ENCODE data around the gene RAB1B. TPM values are rescaled to one million over a fixed set of nuclear protein-coding genes. Genes with fewer than 3 reads are reported as not detected.

Gene RAB1B
- total and polyA plus RNA-seq, 3 donors from 2014 or later: 63.2 to 180 (median 107) TPM

DNA sequence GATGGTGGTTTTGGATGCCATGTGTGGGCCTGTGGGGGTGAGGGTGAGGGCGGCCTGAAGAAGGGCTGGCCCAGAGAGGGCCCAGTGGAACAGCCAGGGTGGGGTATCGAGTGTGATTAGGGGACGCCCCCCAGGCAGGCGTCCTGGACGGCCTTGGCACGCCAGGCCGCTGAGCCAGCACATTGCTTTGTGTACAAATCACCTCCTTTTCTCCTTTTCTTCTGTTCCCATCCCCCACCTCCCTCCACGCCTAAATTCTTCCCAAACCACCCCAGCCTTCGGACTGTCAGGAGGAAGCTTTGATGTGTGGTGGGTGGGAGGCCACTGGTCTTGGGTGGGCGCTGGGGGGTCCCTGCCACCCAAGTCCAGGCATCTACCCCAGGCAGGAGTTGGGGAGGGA, 56.2 kb downstream of the RAB1B start:
- intact Hi-C loops (cut with DNase I; ENCODE audit: low total_unique reads): no loop called here
- Histone ChIP-seq H3K36me3 (ENCODE audit: low read depth, missing control alignments) (no peaks in the 10 kb centered on the region), H3K27ac (no peak overlapping the region), H3K27me3 (no peaks in the 10 kb centered on the region), H3K4me1 (peaks cover 25% of the 10 kb centered on the region), H3K9me3 (no peaks in the 10 kb centered on the region), H3K4me3 (no peak overlapping the region)
- TF ChIP-seq, protein P1, sequence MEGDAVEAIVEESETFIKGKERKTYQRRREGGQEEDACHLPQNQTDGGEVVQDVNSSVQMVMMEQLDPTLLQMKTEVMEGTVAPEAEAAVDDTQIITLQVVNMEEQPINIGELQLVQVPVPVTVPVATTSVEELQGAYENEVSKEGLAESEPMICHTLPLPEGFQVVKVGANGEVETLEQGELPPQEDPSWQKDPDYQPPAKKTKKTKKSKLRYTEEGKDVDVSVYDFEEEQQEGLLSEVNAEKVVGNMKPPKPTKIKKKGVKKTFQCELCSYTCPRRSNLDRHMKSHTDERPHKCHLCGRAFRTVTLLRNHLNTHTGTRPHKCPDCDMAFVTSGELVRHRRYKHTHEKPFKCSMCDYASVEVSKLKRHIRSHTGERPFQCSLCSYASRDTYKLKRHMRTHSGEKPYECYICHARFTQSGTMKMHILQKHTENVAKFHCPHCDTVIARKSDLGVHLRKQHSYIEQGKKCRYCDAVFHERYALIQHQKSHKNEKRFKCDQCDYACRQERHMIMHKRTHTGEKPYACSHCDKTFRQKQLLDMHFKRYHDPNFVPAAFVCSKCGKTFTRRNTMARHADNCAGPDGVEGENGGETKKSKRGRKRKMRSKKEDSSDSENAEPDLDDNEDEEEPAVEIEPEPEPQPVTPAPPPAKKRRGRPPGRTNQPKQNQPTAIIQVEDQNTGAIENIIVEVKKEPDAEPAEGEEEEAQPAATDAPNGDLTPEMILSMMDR (IDR thresholded peaks at IDR 0.05): no peak
- TF ChIP-seq POLR2A (IDR thresholded peaks at IDR 0.05): no peak
- WGBS, 2 donors: 58 to 60% methylated on average over 10 of the region's 10 CpGs
- no peak for DNase-seq

DNA sequence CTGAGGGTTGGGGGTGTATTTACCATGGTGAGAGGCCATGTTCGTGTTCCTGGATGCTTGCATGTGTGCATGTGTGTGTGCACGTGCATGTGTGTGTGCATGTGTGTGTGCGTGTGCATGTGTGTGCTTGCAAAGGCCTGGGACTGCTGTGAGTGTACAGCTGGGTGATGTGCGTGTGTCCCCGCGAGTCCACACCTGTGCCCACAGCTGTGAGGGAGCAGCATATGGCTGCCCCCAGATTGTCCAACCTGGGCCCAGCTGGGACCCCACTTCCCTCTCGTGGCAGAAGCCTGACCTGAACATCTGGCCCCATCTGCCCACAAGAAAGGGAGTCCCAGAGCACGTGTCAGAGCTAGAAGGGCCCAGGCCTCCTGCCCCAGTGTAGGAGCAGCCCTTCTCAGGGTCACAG, 56.8 kb downstream of the RAB1B start:
- peaks cover 25% of the 10 kb centered on the region for H3K4me1 ChIP-seq
- H3K4me3 ChIP-seq: no peak overlapping the region
- intact Hi-C loops (cut with DNase I; ENCODE audit: low total_unique reads): no loop called here
- H3K27me3 ChIP-seq: no peaks in the 10 kb centered on the region
- 83 to 89% methylated on average over 1 to 8 of the region's 8 CpGs for WGBS, 2 donors
- no peak overlapping the region for H3K27ac ChIP-seq
- no peaks in the 10 kb centered on the region for H3K36me3 ChIP-seq (ENCODE audit: low read depth, missing control alignments)
- DNase-seq: no peak
- no peak for TF ChIP-seq POLR2A (IDR thresholded peaks at IDR 0.05)
- TF ChIP-seq, protein P1 (IDR thresholded peaks at IDR 0.05): no peak
- H3K9me3 ChIP-seq: no peaks in the 10 kb centered on the region

DNA sequence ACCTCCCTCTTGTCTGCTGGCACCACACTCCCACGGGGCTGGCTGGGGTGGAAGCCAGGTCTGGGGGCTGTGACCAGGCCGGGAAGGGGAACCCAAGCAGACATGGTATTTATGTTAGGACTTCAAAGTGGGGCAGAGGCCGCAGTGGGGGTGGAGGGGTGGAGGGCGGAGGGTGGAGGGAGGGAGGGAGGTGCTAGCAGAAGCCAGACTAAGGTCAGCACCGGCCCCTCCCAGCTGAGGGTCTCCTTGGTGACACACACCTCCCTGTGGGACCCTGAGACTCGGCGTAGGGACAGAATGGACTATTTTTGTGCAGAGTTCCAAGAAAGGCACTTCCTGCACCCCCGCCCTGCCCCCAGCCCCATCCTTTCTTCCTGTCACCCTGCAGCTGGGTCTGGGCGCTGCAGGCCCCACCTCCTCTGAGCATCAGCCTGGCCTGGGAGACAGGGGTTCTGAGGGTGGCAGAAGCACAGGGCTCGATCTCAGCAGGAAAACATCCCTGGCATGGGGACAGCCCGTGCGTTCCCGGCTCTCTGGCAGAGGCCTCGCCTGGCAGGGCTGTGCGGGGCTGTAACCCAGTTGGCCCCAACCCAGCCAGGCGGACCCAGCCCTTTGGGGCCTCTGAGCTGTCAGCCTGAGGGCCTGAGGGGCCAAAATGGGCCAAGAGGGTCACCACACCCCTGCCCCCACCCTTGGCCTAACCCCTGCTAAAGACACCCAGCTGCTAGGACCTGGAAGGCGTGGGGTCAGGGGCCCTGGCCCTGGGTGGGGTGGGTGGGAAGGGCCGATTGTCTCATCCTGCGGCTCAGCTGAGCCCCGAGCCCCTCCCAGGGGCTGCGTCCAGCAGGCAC, 58.0 kb downstream of the RAB1B start:
- 44 to 50% methylated on average over 11 to 13 of the region's 21 CpGs for WGBS, 2 donors
- DNase-seq: no peak
- TF ChIP-seq, protein P1 (IDR thresholded peaks at IDR 0.05): no peak
- no peak for TF ChIP-seq POLR2A (IDR thresholded peaks at IDR 0.05)
- Histone ChIP-seq H3K4me3 (no peak overlapping the region), H3K4me1 (peaks cover 25% of the 10 kb centered on the region), H3K36me3 (ENCODE audit: low read depth, missing control alignments) (no peaks in the 10 kb centered on the region), H3K27ac (peak overlapping the region in 1 of 2 donors; percentile 53), H3K27me3 (no peaks in the 10 kb centered on the region), H3K9me3 (no peaks in the 10 kb centered on the region)
- intact Hi-C loops (cut with DNase I; ENCODE audit: low total_unique reads): no loop called here

Other genes starting within 250 kb of the RAB1B start
- gene CATSPER1, start 242.2 kb upstream of the RAB1B start, total RNA-seq: 10 to 100 TPM in 1 of 2 donors, 1 to 10 TPM in 1; 8.9 to 12.5 TPM
- gene CATSPER1, start 242.2 kb upstream of the RAB1B start, polyA plus RNA-seq (ENCODE audit: insufficient read depth, low read depth, low replicate concordance): 33.7 TPM
- gene GAL3ST3, start 219.5 kb upstream of the RAB1B start, total RNA-seq: 1 to 10 TPM; 2.0 to 4.0 TPM
- gene GAL3ST3, start 219.5 kb upstream of the RAB1B start, polyA plus RNA-seq (ENCODE audit: insufficient read depth, low read depth, low replicate concordance): 0.84 TPM
- gene SF3B2, start 216.3 kb upstream of the RAB1B start, total RNA-seq: 100 to 1,000 TPM; 307 to 315 TPM
- gene SF3B2, start 216.3 kb upstream of the RAB1B start, polyA plus RNA-seq (ENCODE audit: insufficient read depth, low read depth, low replicate concordance): 341 TPM
- 100 to 1,000 TPM; 130 to 131 TPM for gene PACS1, start 198.4 kb upstream of the RAB1B start, total RNA-seq
- gene PACS1, start 198.4 kb upstream of the RAB1B start, polyA plus RNA-seq (ENCODE audit: insufficient read depth, low read depth, low replicate concordance): 111 TPM
- gene KLC2, start 10.9 kb upstream of the RAB1B start, total RNA-seq: 10 to 100 TPM; 45.9 to 53.5 TPM
- gene KLC2, start 10.9 kb upstream of the RAB1B start, polyA plus RNA-seq (ENCODE audit: insufficient read depth, low read depth, low replicate concordance): 51.7 TPM
- 1 to 10 TPM; 4.0 to 7.4 TPM for gene CNIH2, start 9.5 kb downstream of the RAB1B start, total RNA-seq
- 17.3 TPM for gene CNIH2, start 9.5 kb downstream of the RAB1B start, polyA plus RNA-seq (ENCODE audit: insufficient read depth, low read depth, low replicate concordance)
- gene YIF1A, start 20.5 kb downstream of the RAB1B start, total RNA-seq: 10 to 100 TPM; 60.5 to 94.1 TPM
- gene YIF1A, start 20.5 kb downstream of the RAB1B start, polyA plus RNA-seq (ENCODE audit: insufficient read depth, low read depth, low replicate concordance): 82.6 TPM
- gene TMEM151A, start 23.3 kb downstream of the RAB1B start, total RNA-seq: 1 to 10 TPM; 1.4 to 1.7 TPM
- gene TMEM151A, start 23.3 kb downstream of the RAB1B start, polyA plus RNA-seq (ENCODE audit: insufficient read depth, low read depth, low replicate concordance): 0.90 TPM
- 1 to 10 TPM; 3.9 to 6.4 TPM for gene CD248, start 48.4 kb downstream of the RAB1B start, total RNA-seq
- gene CD248, start 48.4 kb downstream of the RAB1B start, polyA plus RNA-seq (ENCODE audit: insufficient read depth, low read depth, low replicate concordance): 35.5 TPM
- 1 to 10 TPM; 8.2 to 8.5 TPM for gene RIN1, start 67.8 kb downstream of the RAB1B start, total RNA-seq
- 4.7 TPM for gene RIN1, start 67.8 kb downstream of the RAB1B start, polyA plus RNA-seq (ENCODE audit: insufficient read depth, low read depth, low replicate concordance)
- gene BRMS1, start 76.5 kb downstream of the RAB1B start, total RNA-seq: 10 to 100 TPM; 55.5 to 59.4 TPM
- 67.5 TPM for gene BRMS1, start 76.5 kb downstream of the RAB1B start, polyA plus RNA-seq (ENCODE audit: insufficient read depth, low read depth, low replicate concordance)
- 10 to 100 TPM; 28.2 to 45.1 TPM for gene B4GAT1, start 79.0 kb downstream of the RAB1B start, total RNA-seq
- 23.2 TPM for gene B4GAT1, start 79.0 kb downstream of the RAB1B start, polyA plus RNA-seq (ENCODE audit: insufficient read depth, low read depth, low replicate concordance)
- gene SLC29A2, start 103.1 kb downstream of the RAB1B start, total RNA-seq: 1 to 10 TPM; 1.6 to 3.1 TPM
- gene SLC29A2, start 103.1 kb downstream of the RAB1B start, polyA plus RNA-seq (ENCODE audit: insufficient read depth, low read depth, low replicate concordance): 1.2 TPM
- gene NPAS4, start 152.4 kb downstream of the RAB1B start, total RNA-seq: 1 to 10 TPM in 1 of 2 donors, under 1 TPM in 1; 0.50 to 1.4 TPM
- 0.09 TPM for gene NPAS4, start 152.4 kb downstream of the RAB1B start, polyA plus RNA-seq (ENCODE audit: insufficient read depth, low read depth, low replicate concordance)
- 10 to 100 TPM; 21.2 to 23.7 TPM for gene MRPL11, start 170.2 kb downstream of the RAB1B start, total RNA-seq
- gene MRPL11, start 170.2 kb downstream of the RAB1B start, polyA plus RNA-seq (ENCODE audit: insufficient read depth, low read depth, low replicate concordance): 50.0 TPM
- gene PELI3, start 198.3 kb downstream of the RAB1B start, total RNA-seq: 10 to 100 TPM; 13.0 to 17.7 TPM
- gene PELI3, start 198.3 kb downstream of the RAB1B start, polyA plus RNA-seq (ENCODE audit: insufficient read depth, low read depth, low replicate concordance): 10.2 TPM
- 10 to 100 TPM; 29.3 to 31.0 TPM for gene DPP3, start 211.8 kb downstream of the RAB1B start, total RNA-seq
- gene DPP3, start 211.8 kb downstream of the RAB1B start, polyA plus RNA-seq (ENCODE audit: insufficient read depth, low read depth, low replicate concordance): 24.8 TPM
- 10 to 100 TPM; 86.1 to 89.3 TPM for gene BBS1, start 242.0 kb downstream of the RAB1B start, total RNA-seq
- 42.9 TPM for gene BBS1, start 242.0 kb downstream of the RAB1B start, polyA plus RNA-seq (ENCODE audit: insufficient read depth, low read depth, low replicate concordance)